DOHH2 (cell line): ENCODE data around the gene PAPSS2.

Source experiments
- H3F3A ChIP-seq: fragments of 200-600 bp; sonication (generic), shearing (Covaris generic); 2 replicates; pipeline ENCODE4 v1.6.0; 2016; ENCODE audit warnings: antibody characterized with exemption, mild to moderate bottlenecking; ENCODE audit not compliant: control insufficient read depth, insufficient read depth
- H3K27ac ChIP-seq: fragments of 200-600 bp; sonication (generic); 2 replicates; pipeline ENCODE4 v1.5.1; 2014; ENCODE audit warnings: low read depth, mild to moderate bottlenecking, low read length, moderate library complexity
- H3K27me3 ChIP-seq: fragments of 200-600 bp; sonication (generic); 2 replicates; pipeline ENCODE4 v1.6.1; 2014; ENCODE audit warnings: mild to moderate bottlenecking, low read length, mixed read lengths; ENCODE audit not compliant: control insufficient read depth
- H3K36me3 ChIP-seq: fragments of 200-600 bp; sonication (generic); 2 replicates; pipeline ENCODE4 v1.6.1; 2014; ENCODE audit warnings: mild to moderate bottlenecking, low read length, moderate library complexity, mixed read lengths; ENCODE audit not compliant: control insufficient read depth
- H3K4me1 ChIP-seq: fragments of 200-600 bp; sonication (generic); 2 replicates; pipeline ENCODE4 v1.6.1; 2014; ENCODE audit warnings: mild to moderate bottlenecking, low read length, mixed read lengths; ENCODE audit not compliant: control insufficient read depth
- H3K4me2 ChIP-seq: fragments of 200-600 bp; sonication (generic); 2 replicates; pipeline ENCODE4 v1.6.0; 2014; ENCODE audit warnings: mild to moderate bottlenecking, low read length, moderate library complexity
- H3K4me3 ChIP-seq: fragments of 200-600 bp; sonication (generic); 2 replicates; pipeline ENCODE4 v1.5.1; 2014; ENCODE audit warnings: mild to moderate bottlenecking, low read length, mixed read lengths
- H3K79me2 ChIP-seq: fragments of 200-600 bp; sonication (generic); 2 replicates; pipeline ENCODE4 v1.6.1; 2014; ENCODE audit warnings: mild to moderate bottlenecking, low read length, mixed read lengths; ENCODE audit not compliant: control insufficient read depth
- H3K9me2 ChIP-seq: fragments of 200-600 bp; sonication (generic); replicated peaks from 2 replicates; pipeline ENCODE4 v1.6.1; 2014; ENCODE audit warnings: mild to moderate bottlenecking, low read length, mixed read lengths; ENCODE audit not compliant: control insufficient read depth
- H3K9me3 ChIP-seq: fragments of 200-600 bp; sonication (generic); 2 replicates; pipeline ENCODE4 v1.6.1; 2014; ENCODE audit warnings: antibody characterized with exemption, low read length, mixed read lengths; ENCODE audit not compliant: control insufficient read depth, insufficient read depth
- H4K20me1 ChIP-seq: fragments of 200-600 bp; sonication (generic); 2 replicates; pipeline ENCODE4 v1.6.0; 2014; ENCODE audit warnings: low read depth, mild to moderate bottlenecking, antibody characterized with exemption, low read length, moderate library complexity; ENCODE audit not compliant: control insufficient read depth, insufficient read depth
- CTCF ChIP-seq: fragments of 200-600 bp; sonication (generic); IDR thresholded peaks from one replicate; pipeline ENCODE4 v1.5.1; 2014; ENCODE audit warnings: antibody characterized with exemption, mild to moderate bottlenecking, low read depth, low read length; ENCODE audit not compliant: poor library complexity, severe bottlenecking
- EZH2phosphoT487 ChIP-seq: fragments of 200-600 bp; sonication (generic); IDR thresholded peaks from 2 replicates; pipeline ENCODE4 v1.6.1; 2017; ENCODE audit warnings: borderline replicate concordance, mild to moderate bottlenecking, antibody characterized with exemption, low read length, moderate library complexity, mixed read lengths

PAPSS2 gene

GRCh38 chr10:87651801-87652200 lies 7.9 kb upstream of the PAPSS2 start:
- H3K4me1 ChIP-seq = no peaks in the 10 kb centered on the region
- no peak overlapping the region for H3K4me2 ChIP-seq
- no peak for TF ChIP-seq EZH2phosphoT487
- TF ChIP-seq CTCF = no peak

GRCh38 chr10:87652261-87652660 lies 7.4 kb upstream of the PAPSS2 start:
- H3F3A ChIP-seq = no peaks in the 10 kb centered on the region
- no peak overlapping the region for H3K27ac ChIP-seq
- H3K9me3 ChIP-seq = no peaks in the 10 kb centered on the region
- no peaks in the 10 kb centered on the region for H3K36me3 ChIP-seq
- no peak overlapping the region for H3K4me3 ChIP-seq
- TF ChIP-seq EZH2phosphoT487 = no peak
- no peak for TF ChIP-seq CTCF
- H3K4me2 ChIP-seq = no peak overlapping the region
- H3K27me3 ChIP-seq = no peaks in the 10 kb centered on the region
- no peaks in the 10 kb centered on the region for H3K4me1 ChIP-seq
- no peaks in the 10 kb centered on the region for H3K9me2 ChIP-seq
- no peaks in the 10 kb centered on the region for H4K20me1 ChIP-seq
- H3K79me2 ChIP-seq = no peaks in the 10 kb centered on the region

More at GRCh38 chr10:87651801-87652200, 7.9 kb upstream of the PAPSS2 start:
- Histone ChIP-seq H3K9me3 (no peaks in the 10 kb centered on the region), H3K9me2 (no peaks in the 10 kb centered on the region), H3K4me3 (no peak overlapping the region), H3K27me3 (no peaks in the 10 kb centered on the region), H3F3A (no peaks in the 10 kb centered on the region), H3K27ac (no peak overlapping the region), H4K20me1 (no peaks in the 10 kb centered on the region), H3K36me3 (no peaks in the 10 kb centered on the region), H3K79me2 (no peaks in the 10 kb centered on the region)

GRCh38 chr10:87654212-87654611 lies 5.5 kb upstream of the PAPSS2 start:
- Histone ChIP-seq H3F3A (no peaks in the 10 kb centered on the region), H3K27me3 (no peaks in the 10 kb centered on the region; the same call in 1 of the 2 replicates), H3K27ac (no peak overlapping the region)

More at GRCh38 chr10:87654212-87654611, 5.5 kb upstream of the PAPSS2 start:
- Histone ChIP-seq H4K20me1 (no peaks in the 10 kb centered on the region), H3K79me2 (no peaks in the 10 kb centered on the region), H3K9me3 (no peaks in the 10 kb centered on the region), H3K9me2 (no peaks in the 10 kb centered on the region), H3K36me3 (no peaks in the 10 kb centered on the region), H3K4me1 (no peaks in the 10 kb centered on the region), H3K4me3 (no peak overlapping the region), H3K4me2 (no peak overlapping the region)
- TF ChIP-seq CTCF = no peak
- TF ChIP-seq EZH2phosphoT487 = no peak
